Esophagus squamous epithelium (tissue), 5 donors: Measurements from ENCODE around the gene HECW1. TPM values are rescaled to one million over a fixed set of nuclear protein-coding genes. Genes with fewer than 3 reads are reported as not detected.

Experiments
- DNase-seq: peaks from one replicate; lab custom pipeline; 2025; lab: John Stamatoyannopoulos, UW
- H3K27ac ChIP-seq, 4 donors: fragments of 200-600 bp; sonication (generic); one replicate each; pipeline ENCODE4 v1.5.1; 2016 to 2019; ENCODE audit warnings: mild to moderate bottlenecking in 1 of 4
- H3K27me3 ChIP-seq, 4 donors: fragments of 200-600 bp; sonication (generic); 1 replicate in 3 of 4; 2 replicates in 1 of 4; pipeline versions ENCODE4 v1.5.1 to v1.6.0; 2017 to 2021; ENCODE audit warnings: antibody characterized with exemption in 1 of 4
- H3K36me3 ChIP-seq, 3 donors: fragments of 200-600 bp; sonication (generic); one replicate each; pipeline ENCODE4 v1.5.1; 2016 to 2019
- H3K4me1 ChIP-seq, 3 donors: fragments of 200-600 bp; sonication (generic); one replicate each; pipeline ENCODE4 v1.5.1; 2017 to 2019
- H3K4me3 ChIP-seq, 4 donors: fragments of 200-600 bp; sonication (generic); 1 replicate in 3 of 4; 2 replicates in 1 of 4; pipeline ENCODE4 v1.5.1; 2016 to 2019; ENCODE audit warnings: mild to moderate bottlenecking in 2 of 4, moderate library complexity in 1 of 4
- H3K9me3 ChIP-seq, 3 donors: fragments of 200-600 bp; sonication (generic); one replicate each; pipeline ENCODE4 v1.5.1; 2016 to 2019
- CTCF ChIP-seq, 6 experiments: fragments of 450-650 bp in 4 of 6; fragments of 200-600 bp in 2 of 6; sonication (generic) in 2 of 6; IDR thresholded peaks; one replicate each; pipeline ENCODE4 v1.5.1; 2016 to 2019; ENCODE audit warnings: antibody characterized with exemption in 6 of 6, mild to moderate bottlenecking in 4 of 6, moderate library complexity in 4 of 6
- POLR2A ChIP-seq, 4 donors: fragments of 450-650 bp; IDR thresholded peaks; one replicate each; pipeline ENCODE4 v1.6.1; 2017; ENCODE audit warnings: antibody characterized with exemption in 4 of 4, mild to moderate bottlenecking in 4 of 4, moderate library complexity in 3 of 4
- WGBS, 2 donors: methylation state at CpG; one replicate each; pipeline ENCODE4 v1.1.5; 2018; 5-methylcytosine and 5-hydroxymethylcytosine counted together
- intact Hi-C: fragments of 100-400 bp; cut with DNase I; formaldehyde crosslinking; loops from one replicate; pipeline ENCODE4 v1.15.0; 2022
- total RNA-seq, 4 donors: library from RNA; depleted of rRNA; stranded (reverse); fragments of >200 nt; gene quantifications; one replicate each; pipeline ENCODE4 v1.1.0, GENCODE V29; 2016
- donor health status: DM: yes; HTN: yes; CAD: no.

The HECW1 gene
- total RNA-seq, 4 donors from 2014 or later: 0.18 to 0.57 (median 0.19) TPM; not detected in 1

- H3K27me3 ChIP-seq: no peaks in the 10 kb centered on the region
- TF ChIP-seq CTCF (IDR thresholded peaks at IDR 0.05) (no peak), POLR2A (IDR thresholded peaks at IDR 0.05) (no peak)
- no peak overlapping the region for H3K4me3 ChIP-seq
- WGBS, 2 donors: 50% methylated on average over 2 of the region's 2 CpGs
- H3K27ac ChIP-seq: no peak overlapping the region
- no peaks in the 10 kb centered on the region for H3K36me3 ChIP-seq
- no peak for DNase-seq
- H3K4me1 ChIP-seq: no peaks in the 10 kb centered on the region
- no peaks in the 10 kb centered on the region for H3K9me3 ChIP-seq
- intact Hi-C loops: no loop called here
These were observed 282.9 kb downstream of the HECW1 start for GRCh38 chr7:43395351-43395750.

GRCh38 chr7:43396187-43396740, 283.8 kb downstream of the HECW1 start:
- H3K4me3 ChIP-seq: no peak overlapping the region
- intact Hi-C loops: no loop called here
- no peaks in the 10 kb centered on the region for H3K4me1 ChIP-seq
- no peaks in the 10 kb centered on the region for H3K27me3 ChIP-seq
- no peaks in the 10 kb centered on the region for H3K9me3 ChIP-seq
- no peak overlapping the region for H3K27ac ChIP-seq
- no peaks in the 10 kb centered on the region for H3K36me3 ChIP-seq
- no peak for TF ChIP-seq POLR2A (IDR thresholded peaks at IDR 0.05)
- TF ChIP-seq CTCF (IDR thresholded peaks at IDR 0.05): no peak
- 58 to 66% methylated on average over 2 of the region's 2 CpGs for WGBS, 2 donors
- DNase-seq: no peak

- TF ChIP-seq CTCF (IDR thresholded peaks at IDR 0.05) (no peak), POLR2A (IDR thresholded peaks at IDR 0.05) (no peak)
- intact Hi-C loops: no loop called here
- H3K9me3 ChIP-seq: no peaks in the 10 kb centered on the region
- peaks cover 0 to 3% (median 0%) of the 10 kb centered on the region in 4 donors for H3K27me3 ChIP-seq
- H3K27ac ChIP-seq: no peak overlapping the region
- DNase-seq: no peak
- no peak overlapping the region for H3K4me3 ChIP-seq
- no peaks in the 10 kb centered on the region for H3K36me3 ChIP-seq
- H3K4me1 ChIP-seq: no peaks in the 10 kb centered on the region
These were observed 286.4 kb downstream of the HECW1 start for GRCh38 chr7:43398831-43399230.

- 88 to 92% methylated on average over 2 of the region's 2 CpGs for WGBS, 2 donors
- Histone ChIP-seq H3K4me3 (no peak overlapping the region), H3K9me3 (no peaks in the 10 kb centered on the region), H3K36me3 (no peaks in the 10 kb centered on the region), H3K4me1 (no peaks in the 10 kb centered on the region), H3K27ac (no peak overlapping the region), H3K27me3 (peaks cover 0 to 3% (median 0%) of the 10 kb centered on the region in 4 donors)
- no peak for DNase-seq
- TF ChIP-seq CTCF (IDR thresholded peaks at IDR 0.05) (no peak), POLR2A (IDR thresholded peaks at IDR 0.05) (no peak)
- intact Hi-C loops: no loop called here
These were observed 293.5 kb downstream of the HECW1 start for GRCh38 chr7:43405948-43406347.

GRCh38 chr7:43406961-43407360, 294.5 kb downstream of the HECW1 start:
- no peak overlapping the region for H3K4me3 ChIP-seq
- intact Hi-C loops: no loop called here
- H3K27me3 ChIP-seq: peaks cover 0 to 3% (median 0%) of the 10 kb centered on the region in 4 donors
- H3K4me1 ChIP-seq: no peaks in the 10 kb centered on the region
- 59 to 65% methylated on average over 5 of the region's 5 CpGs for WGBS, 2 donors
- no peak overlapping the region for H3K27ac ChIP-seq
- no peaks in the 10 kb centered on the region for H3K9me3 ChIP-seq
- no peak for TF ChIP-seq CTCF (IDR thresholded peaks at IDR 0.05)
- no peak for TF ChIP-seq POLR2A (IDR thresholded peaks at IDR 0.05)
- H3K36me3 ChIP-seq: no peaks in the 10 kb centered on the region
- DNase-seq: no peak
